Gastrocnemius medialis (tissue), 4 donors: Measurements from ENCODE around the gene SHISAL2B.

Experiments
- POLR2A ChIP-seq, 2 donors: fragments of 450-650 bp; IDR thresholded peaks; one replicate each; pipeline ENCODE4 v1.6.1; 2017; ENCODE audit warnings: antibody characterized with exemption in 2 of 2, mild to moderate bottlenecking in 2 of 2, moderate library complexity in 2 of 2
- TF ChIP-seq, protein P1 (sequence below), 5 experiments: fragments of 450-650 bp in 3 of 5; fragments of 200-600 bp in 2 of 5; sonication (generic) in 2 of 5; IDR thresholded peaks in 4 of 5; conservative IDR thresholded peaks in 1 of 5; 1 replicate in 4 of 5; 2 replicates in 1 of 5; pipeline ENCODE4 v1.5.1; 2016 to 2019; ENCODE audit warnings: antibody characterized with exemption in 5 of 5, mild to moderate bottlenecking in 3 of 5, moderate library complexity in 3 of 5

DNA sequence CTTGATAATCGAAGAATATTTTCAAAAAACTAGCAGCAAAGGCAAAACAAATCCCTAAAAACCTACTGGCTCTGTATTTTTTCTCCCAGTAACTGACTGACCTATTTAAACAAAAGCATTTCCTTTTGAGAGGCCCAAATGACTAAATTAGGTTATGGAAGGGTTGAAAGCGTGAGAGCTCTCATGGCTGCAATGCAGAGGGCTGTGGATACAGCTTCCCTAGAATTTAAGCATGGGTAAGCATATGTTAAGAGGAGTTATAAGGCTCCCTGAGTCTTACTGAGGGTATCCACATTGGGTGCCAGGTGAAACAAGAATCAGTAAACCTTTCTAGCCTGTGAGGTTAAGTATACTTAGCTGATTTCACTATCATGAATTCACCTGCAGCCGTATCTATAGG is 32.3 kb downstream of the SHISAL2B start:
- no peak for TF ChIP-seq POLR2A (IDR thresholded peaks at IDR 0.05)
- TF ChIP-seq, protein P1, sequence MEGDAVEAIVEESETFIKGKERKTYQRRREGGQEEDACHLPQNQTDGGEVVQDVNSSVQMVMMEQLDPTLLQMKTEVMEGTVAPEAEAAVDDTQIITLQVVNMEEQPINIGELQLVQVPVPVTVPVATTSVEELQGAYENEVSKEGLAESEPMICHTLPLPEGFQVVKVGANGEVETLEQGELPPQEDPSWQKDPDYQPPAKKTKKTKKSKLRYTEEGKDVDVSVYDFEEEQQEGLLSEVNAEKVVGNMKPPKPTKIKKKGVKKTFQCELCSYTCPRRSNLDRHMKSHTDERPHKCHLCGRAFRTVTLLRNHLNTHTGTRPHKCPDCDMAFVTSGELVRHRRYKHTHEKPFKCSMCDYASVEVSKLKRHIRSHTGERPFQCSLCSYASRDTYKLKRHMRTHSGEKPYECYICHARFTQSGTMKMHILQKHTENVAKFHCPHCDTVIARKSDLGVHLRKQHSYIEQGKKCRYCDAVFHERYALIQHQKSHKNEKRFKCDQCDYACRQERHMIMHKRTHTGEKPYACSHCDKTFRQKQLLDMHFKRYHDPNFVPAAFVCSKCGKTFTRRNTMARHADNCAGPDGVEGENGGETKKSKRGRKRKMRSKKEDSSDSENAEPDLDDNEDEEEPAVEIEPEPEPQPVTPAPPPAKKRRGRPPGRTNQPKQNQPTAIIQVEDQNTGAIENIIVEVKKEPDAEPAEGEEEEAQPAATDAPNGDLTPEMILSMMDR (IDR thresholded peaks at IDR 0.05 in 4 of 5, conservative IDR thresholded peaks at IDR 0.05 in 1 of 5) = no peak
